ENCODE data around the gene PCSK7. TPM values are rescaled to one million over a fixed set of nuclear protein-coding genes. Genes with fewer than 3 reads are reported as not detected.
"Not testable (repeated sequence)": the region's sequence is repeated elsewhere in the genome, so short reads cannot be mapped to it uniquely, and the experiment has no call there.

PCSK7 gene
- total and polyA plus RNA-seq, 12 donors, result 22.6 to 54.4 (median 42.2) TPM

DNA sequence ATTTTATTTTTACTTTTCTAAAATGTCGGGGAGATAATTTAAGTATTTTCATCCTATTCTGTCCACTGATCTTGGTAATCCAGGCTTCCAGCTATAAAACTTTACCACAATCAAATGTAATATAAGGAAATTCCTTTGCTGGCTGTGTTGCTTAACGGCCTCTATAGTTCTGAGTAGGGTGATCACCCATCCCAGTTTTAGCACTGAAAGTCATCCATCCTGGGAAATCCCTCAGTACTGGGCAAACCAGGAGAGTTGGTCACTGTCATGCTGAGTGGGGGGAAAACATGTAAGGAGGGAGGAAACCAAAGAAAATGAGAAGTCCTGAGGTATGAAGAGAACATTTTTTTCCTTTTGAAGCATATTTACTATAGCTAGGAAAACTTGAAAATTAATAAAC, 46.5 kb upstream of the PCSK7 start:
- no peak overlapping the region for H3K27ac ChIP-seq
- intact Hi-C loops (cut with DNase I), result no loop called here
- H3K4me3 ChIP-seq, result no peak overlapping the region
- no peak for TF ChIP-seq POLR2A (IDR thresholded peaks at IDR 0.05)
- TF ChIP-seq, protein P1, sequence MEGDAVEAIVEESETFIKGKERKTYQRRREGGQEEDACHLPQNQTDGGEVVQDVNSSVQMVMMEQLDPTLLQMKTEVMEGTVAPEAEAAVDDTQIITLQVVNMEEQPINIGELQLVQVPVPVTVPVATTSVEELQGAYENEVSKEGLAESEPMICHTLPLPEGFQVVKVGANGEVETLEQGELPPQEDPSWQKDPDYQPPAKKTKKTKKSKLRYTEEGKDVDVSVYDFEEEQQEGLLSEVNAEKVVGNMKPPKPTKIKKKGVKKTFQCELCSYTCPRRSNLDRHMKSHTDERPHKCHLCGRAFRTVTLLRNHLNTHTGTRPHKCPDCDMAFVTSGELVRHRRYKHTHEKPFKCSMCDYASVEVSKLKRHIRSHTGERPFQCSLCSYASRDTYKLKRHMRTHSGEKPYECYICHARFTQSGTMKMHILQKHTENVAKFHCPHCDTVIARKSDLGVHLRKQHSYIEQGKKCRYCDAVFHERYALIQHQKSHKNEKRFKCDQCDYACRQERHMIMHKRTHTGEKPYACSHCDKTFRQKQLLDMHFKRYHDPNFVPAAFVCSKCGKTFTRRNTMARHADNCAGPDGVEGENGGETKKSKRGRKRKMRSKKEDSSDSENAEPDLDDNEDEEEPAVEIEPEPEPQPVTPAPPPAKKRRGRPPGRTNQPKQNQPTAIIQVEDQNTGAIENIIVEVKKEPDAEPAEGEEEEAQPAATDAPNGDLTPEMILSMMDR (IDR thresholded peaks at IDR 0.05), result no peak
- no peaks in the 10 kb centered on the region for H3K27me3 ChIP-seq
- no peak for DNase-seq
- peaks cover 0 to 25% of the 10 kb centered on the region in 2 donors for H3K36me3 ChIP-seq (replicated peaks in 1 of 2)
- H3K4me1 ChIP-seq (replicated peaks in 1 of 2), result no peaks in the 10 kb centered on the region
- H3K9me3 ChIP-seq (replicated peaks in 1 of 3), result no peaks in the 10 kb centered on the region
- WGBS, 4 donors, result 93 to 97% (median 94%) methylated on average over 2 of the region's 2 CpGs

DNA sequence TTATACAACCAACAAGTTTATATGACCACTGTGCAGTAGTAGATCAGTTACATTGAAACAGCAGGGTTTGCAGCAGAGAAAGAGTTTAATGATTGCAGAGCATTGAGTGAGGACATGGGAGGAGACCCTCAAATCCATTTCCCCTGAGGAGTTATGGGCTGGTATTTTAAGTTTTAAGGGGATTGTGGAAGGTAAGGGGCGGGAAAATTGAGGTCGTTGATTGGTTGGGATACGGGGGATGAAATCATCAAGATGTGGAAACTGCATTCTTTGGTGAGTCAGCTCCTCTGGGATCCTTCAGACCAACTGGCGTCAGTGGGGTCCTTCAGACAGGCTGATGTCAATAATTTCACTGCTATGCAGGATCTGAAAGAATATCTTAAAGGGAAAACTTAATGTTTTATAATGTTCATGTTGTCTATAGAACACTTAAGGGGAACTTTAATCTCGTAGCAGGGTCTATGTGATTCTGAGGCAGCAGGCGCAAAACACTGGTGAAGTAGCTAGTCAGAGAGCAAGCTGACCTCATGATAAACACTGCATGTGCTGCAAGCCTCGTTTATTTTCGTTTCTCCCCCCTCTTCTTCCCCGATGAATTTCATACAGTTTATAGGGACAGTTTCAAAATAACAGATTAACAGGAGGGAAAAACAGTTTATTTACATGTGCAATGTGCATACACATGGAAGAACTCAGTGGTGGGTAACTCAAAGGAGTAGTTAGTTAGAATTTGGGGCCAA, 41.8 kb upstream of the PCSK7 start:
- TF ChIP-seq POLR2A (IDR thresholded peaks at IDR 0.05), result no peak
- TF ChIP-seq, protein P1 (IDR thresholded peaks at IDR 0.05), result no peak
- no peak overlapping the region for H3K4me3 ChIP-seq
- no peaks in the 10 kb centered on the region for H3K27me3 ChIP-seq
- no peaks in the 10 kb centered on the region for H3K4me1 ChIP-seq (replicated peaks in 1 of 2)
- no peak overlapping the region for H3K27ac ChIP-seq
- no peaks in the 10 kb centered on the region for H3K36me3 ChIP-seq (replicated peaks in 1 of 2)
- WGBS, 4 donors, result 66 to 82% (median 74%) methylated on average over 9 of the region's 9 CpGs
- intact Hi-C loops (cut with DNase I), result no loop called here
- DNase-seq, result peak in 2 of 7 donors; percentile 19 to 23
- no peaks in the 10 kb centered on the region for H3K9me3 ChIP-seq (replicated peaks in 1 of 3)

DNA sequence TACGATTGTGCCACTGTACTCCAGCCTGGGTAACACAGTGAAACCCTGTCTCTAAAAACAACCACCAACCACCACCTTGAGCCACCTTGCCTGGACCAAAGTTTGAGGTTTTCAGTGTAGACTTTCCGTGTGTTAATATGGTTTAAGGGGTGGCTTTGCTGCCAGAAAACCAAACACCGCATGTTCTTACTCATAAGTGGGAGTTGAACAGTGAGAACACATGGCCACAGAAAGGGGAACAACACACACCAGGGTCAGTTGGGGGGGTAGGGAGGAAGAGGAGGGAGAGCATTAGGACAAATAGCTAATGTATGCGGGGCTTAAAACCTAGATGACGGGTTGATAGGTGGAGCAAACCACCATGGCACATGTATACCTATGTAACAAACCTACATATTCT, 40.3 kb upstream of the PCSK7 start:
- WGBS, 4 donors, result 95 to 99% (median 96%) methylated on average over 4 to 5 of the region's 5 CpGs
- H3K9me3 ChIP-seq (replicated peaks in 1 of 3); H3K27me3 ChIP-seq; H3K36me3 ChIP-seq (replicated peaks in 1 of 2); DNase-seq; H3K27ac ChIP-seq; H3K4me3 ChIP-seq; H3K4me1 ChIP-seq (replicated peaks in 1 of 2); intact Hi-C loops (cut with DNase I): not testable (repeated sequence)

DNA sequence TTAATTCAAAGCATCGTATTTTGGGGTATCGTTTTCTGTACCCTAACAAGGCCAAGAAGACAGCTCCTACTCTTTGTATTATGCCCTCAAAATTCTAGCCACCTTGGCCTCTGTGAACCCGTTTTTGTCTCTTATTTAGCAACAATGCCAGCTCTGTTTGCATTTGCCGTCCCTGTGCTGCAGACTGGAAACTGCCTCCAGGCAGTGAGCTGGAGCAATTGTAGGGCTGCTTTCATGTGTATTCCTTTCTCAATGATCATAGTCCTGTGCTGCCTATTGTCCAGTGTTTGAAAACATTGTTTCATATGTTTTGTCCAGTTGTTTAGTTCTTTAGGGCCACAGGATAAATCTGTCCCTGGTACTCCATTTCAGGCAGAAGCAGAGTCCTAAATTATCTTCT, 39.3 kb upstream of the PCSK7 start:
- H3K36me3 ChIP-seq (replicated peaks in 1 of 2), result no peaks in the 10 kb centered on the region
- H3K4me3 ChIP-seq, result no peak overlapping the region
- no peak for DNase-seq
- intact Hi-C loops (cut with DNase I), result no loop called here
- no peak overlapping the region for H3K27ac ChIP-seq
- no peaks in the 10 kb centered on the region for H3K4me1 ChIP-seq (replicated peaks in 1 of 2)
- WGBS, 4 donors, result 91 to 98% (median 94%) methylated on average over 4 of the region's 4 CpGs
- TF ChIP-seq POLR2A (IDR thresholded peaks at IDR 0.05), result no peak
- TF ChIP-seq, protein P1 (IDR thresholded peaks at IDR 0.05), result no peak
- H3K9me3 ChIP-seq (replicated peaks in 1 of 3), result no peaks in the 10 kb centered on the region
- H3K27me3 ChIP-seq, result no peaks in the 10 kb centered on the region

DNA sequence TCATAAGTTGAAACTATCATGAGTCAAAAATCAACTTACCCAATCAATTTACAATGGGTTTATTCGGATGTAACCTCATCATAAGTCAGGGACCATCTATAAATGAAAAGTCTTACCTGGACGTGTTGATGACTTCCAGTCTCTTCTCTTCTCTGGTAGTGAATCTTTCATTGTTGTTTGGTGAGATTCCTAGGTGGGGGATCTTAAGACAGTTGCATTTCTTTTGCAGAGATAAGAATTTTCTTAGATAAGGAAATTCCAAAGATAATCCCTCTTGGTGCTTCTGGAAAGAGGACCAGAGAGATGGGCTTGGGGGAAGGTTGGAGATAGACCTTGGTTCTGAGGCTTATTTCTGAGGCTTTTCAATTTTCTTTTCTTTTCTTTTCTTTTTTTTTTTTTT, 38.0 kb upstream of the PCSK7 start:
- no peak for DNase-seq
- TF ChIP-seq POLR2A (IDR thresholded peaks at IDR 0.05), result no peak
- TF ChIP-seq, protein P1 (IDR thresholded peaks at IDR 0.05), result no peak
- Histone ChIP-seq H3K27ac (no peak overlapping the region), H3K9me3 (replicated peaks in 1 of 3) (no peaks in the 10 kb centered on the region), H3K36me3 (replicated peaks in 1 of 2) (no peaks in the 10 kb centered on the region), H3K27me3 (no peaks in the 10 kb centered on the region), H3K4me1 (replicated peaks in 1 of 2) (no peaks in the 10 kb centered on the region), H3K4me3 (no peak overlapping the region)
- intact Hi-C loops (cut with DNase I), result no loop called here
- 91 to 100% (median 95%) methylated on average over 2 of the region's 2 CpGs for WGBS, 4 donors

All from adrenal gland (tissue), 12 donors.